Measurements from ENCODE around the gene IQUB.
A peak's percentile ranks its signal among the peaks of the same experiment; 100 is the strongest.
"Not testable (repeated sequence)": the region's sequence is repeated elsewhere in the genome, so short reads cannot be mapped to it uniquely, and the experiment has no call there.

The IQUB gene

GRCh38 chr7:123534383-123535260, at the start of gene IQUB:
Gene IQUB, minus strand, starts transcription at chr7:123534595. Its CDS starts 22,255 bp downstream, at chr7:123512340.
- DNase-seq (ENCODE audit: low read depth), result peak; percentile 91

- no peak for DNase-seq (ENCODE audit: low read depth)
These were observed 49.4 kb upstream of the IQUB start for GRCh38 chr7:123583821-123584220.

- DNase-seq (ENCODE audit: low read depth), result no peak
These were observed 46.7 kb upstream of the IQUB start for GRCh38 chr7:123581162-123581459.

GRCh38 chr7:123580406-123581161, 46.2 kb upstream of the IQUB start:
- no peak for DNase-seq (ENCODE audit: low read depth)

- no peak for DNase-seq (ENCODE audit: low read depth)
These were observed 45.0 kb upstream of the IQUB start for GRCh38 chr7:123579416-123579815.

GRCh38 chr7:123573896-123574467, 39.6 kb upstream of the IQUB start:
- no peak for DNase-seq (ENCODE audit: low read depth)

- DNase-seq (ENCODE audit: low read depth), result no peak
These were observed 38.9 kb upstream of the IQUB start for GRCh38 chr7:123573341-123573740.

GRCh38 chr7:123571684-123572083, 37.3 kb upstream of the IQUB start:
- DNase-seq (ENCODE audit: low read depth), result no peak

- DNase-seq (ENCODE audit: low read depth), result no peak
These were observed 36.8 kb upstream of the IQUB start for GRCh38 chr7:123571187-123571586.

GRCh38 chr7:123570390-123571182, 36.2 kb upstream of the IQUB start:
- DNase-seq (ENCODE audit: low read depth), result no peak

- DNase-seq (ENCODE audit: low read depth), result no peak
These were observed 35.1 kb upstream of the IQUB start for GRCh38 chr7:123569352-123570010.

GRCh38 chr7:123562121-123562520, 27.7 kb upstream of the IQUB start:
- no peak for DNase-seq (ENCODE audit: low read depth)

- DNase-seq (ENCODE audit: low read depth), result no peak
These were observed 24.0 kb upstream of the IQUB start for GRCh38 chr7:123558289-123558874.

- DNase-seq (ENCODE audit: low read depth), result peak; percentile 95
These were observed 23.2 kb upstream of the IQUB start, which contains the start of gene NDUFA5 for GRCh38 chr7:123557398-123558288. Gene NDUFA5, minus strand, starts transcription at chr7:123557818. Its CDS starts 23 bp downstream, at chr7:123557795.

GRCh38 chr7:123557016-123557397, 22.6 kb upstream of the IQUB start:
- DNase-seq (ENCODE audit: low read depth), result no peak

- DNase-seq (ENCODE audit: low read depth), result no peak
These were observed 21.1 kb upstream of the IQUB start for GRCh38 chr7:123555484-123555883.

- no peak for DNase-seq (ENCODE audit: low read depth)
These were observed 18.8 kb upstream of the IQUB start for GRCh38 chr7:123553159-123553558.

GRCh38 chr7:123552641-123553040, 18.2 kb upstream of the IQUB start:
- DNase-seq (ENCODE audit: low read depth), result no peak

GRCh38 chr7:123552134-123552533, 17.7 kb upstream of the IQUB start:
- DNase-seq (ENCODE audit: low read depth), result not testable (repeated sequence)

- DNase-seq (ENCODE audit: low read depth), result no peak
These were observed 14.0 kb upstream of the IQUB start for GRCh38 chr7:123548406-123548805.

Data from stimulated activated CD8-positive, alpha-beta memory T cell treated with anti-CD3 and anti-CD28 coated beads, Interleukin-12 subunit alpha, Interleukin-12 subunit beta, amount 100 ng/mL, for 1 hour (primary cell).